ENCODE measurements around the gene SLC29A3.

GRCh38 chr10:71296086-71296485 lies 23.0 kb upstream of the SLC29A3 start:
- TF ChIP-seq GATA2 (IDR thresholded peaks at IDR 0.05; ENCODE audit: low read depth, low read length) (no peak), GATA3 (IDR thresholded peaks at IDR 0.05; ENCODE audit: low read depth, low read length) (no peak)
